Measurements from ENCODE around the gene C1orf115.

C1orf115 gene

GRCh38 chr1:220655509-220655908 lies 34.7 kb upstream of the C1orf115 start:
- H3K27ac ChIP-seq (ENCODE audit: low read length) = no peak overlapping the region
- no peak overlapping the region for H3K9ac ChIP-seq (ENCODE audit: low read length)
- TF ChIP-seq EZH2 (optimal IDR thresholded peaks at IDR 0.05; ENCODE audit: low read depth, low read length) (no peak), EZH2phosphoT487 (IDR thresholded peaks at IDR 0.05; ENCODE audit: low read length) (no peak), CTCF (IDR thresholded peaks at IDR 0.05; ENCODE audit: low read length) (no peak)
- no peaks in the 10 kb centered on the region for H3K9me2 ChIP-seq (replicated peaks; ENCODE audit: insufficient read depth, low read length)
- H3K4me2 ChIP-seq (ENCODE audit: low read depth, low read length) = no peak overlapping the region
- H3K4me3 ChIP-seq (ENCODE audit: low read length) = no peak overlapping the region
- H3F3A ChIP-seq (ENCODE audit: insufficient read depth, low read length) = no peaks in the 10 kb centered on the region
- H3K79me2 ChIP-seq (ENCODE audit: low read length) = no peaks in the 10 kb centered on the region
- peak; percentile 15 for DNase-seq
- H3K9me3 ChIP-seq (replicated peaks; ENCODE audit: insufficient read depth, low read length) = no peaks in the 10 kb centered on the region
- H2AFZ ChIP-seq (ENCODE audit: low read length) = no peak overlapping the region
- peaks cover 10% of the 10 kb centered on the region; the same call in 1 of the 2 replicates for H3K4me1 ChIP-seq (ENCODE audit: low read length)
- H3K36me3 ChIP-seq (replicated peaks; ENCODE audit: insufficient read depth, low read length) = no peaks in the 10 kb centered on the region
- H4K20me1 ChIP-seq (ENCODE audit: insufficient read depth, low read length) = no peaks in the 10 kb centered on the region
- H3K27me3 ChIP-seq (replicated peaks; ENCODE audit: insufficient read depth, low read length) = no peaks in the 10 kb centered on the region

GRCh38 chr1:220655961-220656740 lies 34.0 kb upstream of the C1orf115 start:
- DNase-seq = no peak
- Histone ChIP-seq H3K9me2 (replicated peaks; ENCODE audit: insufficient read depth, low read length) (no peaks in the 10 kb centered on the region), H3K27me3 (replicated peaks; ENCODE audit: insufficient read depth, low read length) (no peaks in the 10 kb centered on the region), H3F3A (ENCODE audit: insufficient read depth, low read length) (no peaks in the 10 kb centered on the region), H4K20me1 (ENCODE audit: insufficient read depth, low read length) (no peaks in the 10 kb centered on the region), H2AFZ (ENCODE audit: low read length) (no peak overlapping the region), H3K79me2 (ENCODE audit: low read length) (no peaks in the 10 kb centered on the region), H3K4me1 (ENCODE audit: low read length) (peaks cover 10% of the 10 kb centered on the region; the same call in 1 of the 2 replicates), H3K36me3 (replicated peaks; ENCODE audit: insufficient read depth, low read length) (no peaks in the 10 kb centered on the region), H3K27ac (ENCODE audit: low read length) (no peak overlapping the region), H3K4me3 (ENCODE audit: low read length) (no peak overlapping the region), H3K4me2 (ENCODE audit: low read depth, low read length) (no peak overlapping the region), H3K9me3 (replicated peaks; ENCODE audit: insufficient read depth, low read length) (no peaks in the 10 kb centered on the region), H3K9ac (ENCODE audit: low read length) (no peak overlapping the region)
- TF ChIP-seq CTCF (IDR thresholded peaks at IDR 0.05; ENCODE audit: low read length) (no peak), EZH2 (optimal IDR thresholded peaks at IDR 0.05; ENCODE audit: low read depth, low read length) (no peak), EZH2phosphoT487 (IDR thresholded peaks at IDR 0.05; ENCODE audit: low read length) (no peak)

DNA sequence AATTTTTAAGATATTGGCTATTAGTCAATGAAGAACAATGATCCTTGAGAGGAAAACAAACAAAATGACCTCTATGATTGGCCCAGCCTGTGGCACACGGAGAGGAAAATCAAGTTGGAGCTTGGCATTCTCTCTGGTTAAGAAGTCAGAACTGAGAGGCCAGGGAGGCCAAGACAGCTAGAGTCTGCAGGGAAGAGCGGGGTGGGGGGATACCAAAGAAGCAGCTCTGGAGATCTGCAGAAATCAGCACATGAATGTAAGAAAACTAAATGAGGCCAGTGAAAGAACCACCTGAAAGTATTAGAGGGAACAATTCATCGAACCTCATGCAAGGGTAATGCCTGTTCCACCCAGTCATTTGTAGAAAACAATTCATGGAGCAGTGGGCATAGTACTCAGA lies 23.8 kb upstream of the C1orf115 start:
- H3K79me2 ChIP-seq (ENCODE audit: low read length) = no peaks in the 10 kb centered on the region
- H3K9me3 ChIP-seq (replicated peaks; ENCODE audit: insufficient read depth, low read length) = no peaks in the 10 kb centered on the region
- no peaks in the 10 kb centered on the region for H4K20me1 ChIP-seq (ENCODE audit: insufficient read depth, low read length)
- no peaks in the 10 kb centered on the region for H3K9me2 ChIP-seq (replicated peaks; ENCODE audit: insufficient read depth, low read length)
- DNase-seq = no peak
- H3F3A ChIP-seq (ENCODE audit: insufficient read depth, low read length) = no peaks in the 10 kb centered on the region
- H3K27me3 ChIP-seq (replicated peaks; ENCODE audit: insufficient read depth, low read length) = no peaks in the 10 kb centered on the region
- H2AFZ ChIP-seq (ENCODE audit: low read length) = no peak overlapping the region
- no peaks in the 10 kb centered on the region for H3K4me1 ChIP-seq (ENCODE audit: low read length)
- H3K4me2 ChIP-seq (ENCODE audit: low read depth, low read length) = no peak overlapping the region
- TF ChIP-seq EZH2 (optimal IDR thresholded peaks at IDR 0.05; ENCODE audit: low read depth, low read length) = no peak
- no peaks in the 10 kb centered on the region for H3K36me3 ChIP-seq (replicated peaks; ENCODE audit: insufficient read depth, low read length)
- H3K27ac ChIP-seq (ENCODE audit: low read length) = no peak overlapping the region
- H3K9ac ChIP-seq (ENCODE audit: low read length) = no peak overlapping the region
- H3K4me3 ChIP-seq (ENCODE audit: low read length) = no peak overlapping the region

- no peak overlapping the region for H3K4me3 ChIP-seq (ENCODE audit: low read length)
- H3K36me3 ChIP-seq (replicated peaks; ENCODE audit: insufficient read depth, low read length) = no peaks in the 10 kb centered on the region
- H4K20me1 ChIP-seq (ENCODE audit: insufficient read depth, low read length) = no peaks in the 10 kb centered on the region
- TF ChIP-seq EZH2 (optimal IDR thresholded peaks at IDR 0.05; ENCODE audit: low read depth, low read length) (no peak), CTCF (IDR thresholded peaks at IDR 0.05; ENCODE audit: low read length) (no peak), EZH2phosphoT487 (IDR thresholded peaks at IDR 0.05; ENCODE audit: low read length) (no peak)
- H3K79me2 ChIP-seq (ENCODE audit: low read length) = no peaks in the 10 kb centered on the region
- no peaks in the 10 kb centered on the region for H3K9me2 ChIP-seq (replicated peaks; ENCODE audit: insufficient read depth, low read length)
- no peak overlapping the region for H3K27ac ChIP-seq (ENCODE audit: low read length)
- no peak for DNase-seq
- H3K27me3 ChIP-seq (replicated peaks; ENCODE audit: insufficient read depth, low read length) = no peaks in the 10 kb centered on the region
- no peaks in the 10 kb centered on the region for H3K4me1 ChIP-seq (ENCODE audit: low read length)
- no peak overlapping the region for H3K4me2 ChIP-seq (ENCODE audit: low read depth, low read length)
- no peak overlapping the region for H2AFZ ChIP-seq (ENCODE audit: low read length)
- H3K9ac ChIP-seq (ENCODE audit: low read length) = no peak overlapping the region
- no peaks in the 10 kb centered on the region for H3K9me3 ChIP-seq (replicated peaks; ENCODE audit: insufficient read depth, low read length)
- H3F3A ChIP-seq (ENCODE audit: insufficient read depth, low read length) = no peaks in the 10 kb centered on the region
Measured at GRCh38 chr1:220669005-220669404, 21.2 kb upstream of the C1orf115 start.
